SK-N-SH (cell line): ENCODE results near the gene PCDHA2. TPM values are rescaled to one million over a fixed set of nuclear protein-coding genes. Genes with fewer than 3 reads are reported as not detected.

Experiments
- CTCF ChIA-PET: fragments of 300-600, 350-600 bp; formaldehyde crosslinking; extraction: SDS; loops from one replicate; lab custom pipeline; 2021; lab: Yijun Ruan, JAX
- POLR2A ChIA-PET: fragments of 350-600 bp; sonication (Branson Sonifier 250); formaldehyde crosslinking; extraction: SDS; loops from one replicate; lab custom pipeline; 2020; ENCODE audit warnings: antibody characterized with exemption, inconsistent platforms; lab: Yijun Ruan, JAX
- DNase-seq: peaks from one replicate; pipeline ENCODE4 v3.0.0; 2012
- H2AFZ ChIP-seq: fragments of 200-600 bp; sonication (generic); 2 replicates; pipeline ENCODE4 v1.8.1; 2016; ENCODE audit warnings: antibody characterized with exemption, mild to moderate bottlenecking, low read depth
- H3F3A ChIP-seq: fragments of 200-600 bp; sonication (generic); replicated peaks from 2 replicates; pipeline ENCODE3; 2016; ENCODE audit warnings: antibody characterized with exemption, mild to moderate bottlenecking; ENCODE audit not compliant: insufficient read depth
- H3K27ac ChIP-seq, 2 experiments: fragments of 200-500 bp in 1 of 2; fragments of 200-600 bp in 1 of 2; sonication (Bioruptor generic) in 1 of 2; sonication (generic), shearing (Covaris generic) in 1 of 2; 2 replicates each; pipeline versions ENCODE4 v1.5.1 to v1.6.1; 2014 to 2016; ENCODE audit warnings: low read depth in 2 of 2, inconsistent platforms in 1 of 2, low read length in 1 of 2, mild to moderate bottlenecking in 1 of 2, mixed read lengths in 1 of 2
- H3K27me3 ChIP-seq: fragments of 200-600 bp; sonication (generic), shearing (Covaris generic); 2 replicates; pipeline ENCODE4 v1.6.1; 2016; ENCODE audit warnings: mixed run types; ENCODE audit not compliant: insufficient read depth
- H3K36me3 ChIP-seq, 2 experiments: fragments of 200-500 bp in 1 of 2; fragments of 200-600 bp in 1 of 2; sonication (Bioruptor generic) in 1 of 2; sonication (generic) in 1 of 2; replicated peaks in 1 of 2; 2 replicates each; pipeline versions ENCODE3 to v1.5.1; 2014 to 2016; ENCODE audit warnings: low read length in 1 of 2, mild to moderate bottlenecking in 1 of 2; ENCODE audit not compliant: insufficient read depth in 2 of 2, control insufficient read depth in 1 of 2
- H3K4me1 ChIP-seq, 2 experiments: fragments of 200-500 bp in 1 of 2; fragments of 200-600 bp in 1 of 2; sonication (Bioruptor generic) in 1 of 2; sonication (generic), shearing (Covaris generic) in 1 of 2; 2 replicates each; pipeline versions ENCODE4 v1.5.1 to v1.6.1; 2014 to 2016; ENCODE audit warnings: low read depth in 1 of 2, low read length in 1 of 2, mixed run types in 1 of 2; ENCODE audit not compliant: insufficient read depth in 2 of 2, control insufficient read depth in 1 of 2
- H3K4me2 ChIP-seq: fragments of 200-600 bp; sonication (generic), shearing (Covaris generic); 2 replicates; pipeline ENCODE4 v1.6.1; 2017; ENCODE audit warnings: mixed run types
- H3K4me3 ChIP-seq, 2 experiments: fragments of 200-500 bp in 1 of 2; fragments of 200-600 bp in 1 of 2; sonication (Bioruptor generic) in 1 of 2; sonication (generic), shearing (Covaris generic) in 1 of 2; 2 replicates each; pipeline versions ENCODE4 v1.5.1 to v1.8.1; 2014 to 2016; ENCODE audit warnings: low read depth in 2 of 2, inconsistent platforms in 1 of 2, low read length in 1 of 2, mild to moderate bottlenecking in 1 of 2, mixed read lengths in 1 of 2, moderate library complexity in 1 of 2
- H3K79me2 ChIP-seq: fragments of 200-600 bp; sonication (generic); 2 replicates; pipeline ENCODE4 v1.8.1; 2017; ENCODE audit warnings: mild to moderate bottlenecking; ENCODE audit not compliant: insufficient read depth
- H3K9ac ChIP-seq: fragments of 200-600 bp; sonication (generic); 2 replicates; pipeline ENCODE4 v1.6.1; 2017; ENCODE audit warnings: mixed run types
- H3K9me2 ChIP-seq: fragments of 200-600 bp; sonication (generic); 2 replicates; pipeline ENCODE4 v1.6.1; 2017; ENCODE audit warnings: mixed run types
- H3K9me3 ChIP-seq: fragments of 200-600 bp; sonication (generic); 2 replicates; pipeline ENCODE4 v1.6.1; 2017; ENCODE audit warnings: mixed run types, mild to moderate bottlenecking, moderate library complexity
- H4K20me1 ChIP-seq: fragments of 200-600 bp; sonication (generic); 2 replicates; pipeline ENCODE4 v1.6.1; 2017; ENCODE audit warnings: mild to moderate bottlenecking, mixed run types; ENCODE audit not compliant: insufficient read depth
- CHD2 ChIP-seq: fragments of 150-350 bp; IDR thresholded peaks from 2 replicates; pipeline ENCODE4 v1.6.1; 2018; ENCODE audit warnings: low read length; ENCODE audit not compliant: partially characterized antibody
- CTCF ChIP-seq: fragments of 200-600 bp; sonication (generic); IDR thresholded peaks from 2 replicates; pipeline ENCODE4 v1.6.1; 2017; ENCODE audit warnings: antibody characterized with exemption, mild to moderate bottlenecking, moderate library complexity
- ELF1 ChIP-seq: IDR thresholded peaks from 2 replicates; pipeline ENCODE4 v1.4.0; 2012
- EP300 ChIP-seq, 2 experiments: IDR thresholded peaks; 2 replicates each; pipeline versions ENCODE4 v1.4.0 to v1.6.1; 2012; ENCODE audit warnings: borderline replicate concordance in 1 of 2, low read depth in 1 of 2, low read length in 1 of 2
- EZH2phosphoT487 ChIP-seq: fragments of 200-600 bp; sonication (generic); IDR thresholded peaks from 2 replicates; pipeline ENCODE4 v1.6.1; 2017; ENCODE audit warnings: low read depth, mixed run types, mild to moderate bottlenecking, antibody characterized with exemption, moderate library complexity, borderline replicate concordance
- FOSL2 ChIP-seq: IDR thresholded peaks from 2 replicates; pipeline ENCODE4 v1.4.0; 2012; ENCODE audit warnings: low read depth, mild to moderate bottlenecking, moderate library complexity, borderline replicate concordance
- FOXM1 ChIP-seq: IDR thresholded peaks from 2 replicates; pipeline ENCODE4 v1.4.0; 2012; ENCODE audit warnings: low read depth, mild to moderate bottlenecking
- MEF2A ChIP-seq: IDR thresholded peaks from 2 replicates; pipeline ENCODE4 v1.4.0; 2012; ENCODE audit warnings: low read depth, borderline replicate concordance
- NRF1 ChIP-seq: IDR thresholded peaks from 2 replicates; pipeline ENCODE4 v1.6.1; 2012; ENCODE audit warnings: low read depth, mild to moderate bottlenecking, low read length
- POLR2AphosphoS5 ChIP-seq: IDR thresholded peaks from 2 replicates; pipeline ENCODE4 v1.6.1; 2012; ENCODE audit warnings: low read depth, low read length
- RCOR1 ChIP-seq: fragments of 150-350 bp; IDR thresholded peaks from 2 replicates; pipeline ENCODE4 v1.6.1; 2017; ENCODE audit warnings: antibody characterized with exemption, low read length
- SMC3 ChIP-seq: IDR thresholded peaks from 2 replicates; pipeline ENCODE4 v1.6.1; 2012; ENCODE audit warnings: low read depth, low read length, improper control_type of control experiment
- WGBS: methylation state at CpG from one replicate; pipeline ENCODE4 v1.1.6; 2017; ENCODE audit warnings: low lambda C conversion rate; 5-methylcytosine and 5-hydroxymethylcytosine counted together
- polyA plus RNA-seq, 3 experiments: library from polyadenylated mRNA; depleted of rRNA; stranded (reverse); fragments of >200 nt; gene quantifications; 2 replicates each; pipeline ENCODE4 v1.2.3, GENCODE V29; 2012

PCDHA2 gene
- polyA plus RNA-seq, 1 of the 3 experiments (the other 2 are of a cell fraction) = not detected

GRCh38 chr5:140767444-140767843 is 27.2 kb upstream of the PCDHA2 start:
- TF ChIP-seq CHD2 (no peak), SMC3 (no peak), FOXM1 (no peak), FOSL2 (no peak)
- TF ChIP-seq, all 33 proteins: peak for 0

GRCh38 chr5:140780512-140780911 is 14.1 kb upstream of the PCDHA2 start:
- no peaks in the 10 kb centered on the region for H4K20me1 ChIP-seq
- H3K9me3 ChIP-seq = peaks cover 8% of the 10 kb centered on the region; the same call in 1 of the 2 replicates
- no peak overlapping the region for H3K27ac ChIP-seq
- no peaks in the 10 kb centered on the region for H3F3A ChIP-seq
- H3K79me2 ChIP-seq = no peaks in the 10 kb centered on the region
- 0% methylated on average over 1 of the region's 1 CpG for WGBS
- H2AFZ ChIP-seq = no peak overlapping the region
- no peak for DNase-seq
- H3K9me2 ChIP-seq = no peaks in the 10 kb centered on the region
- H3K4me3 ChIP-seq = no peak overlapping the region
- H3K4me1 ChIP-seq = no peaks in the 10 kb centered on the region
- CTCF ChIA-PET = no interaction called here
- no peak overlapping the region for H3K9ac ChIP-seq
- no peaks in the 10 kb centered on the region for H3K36me3 ChIP-seq
- no peaks in the 10 kb centered on the region for H3K27me3 ChIP-seq
- TF ChIP-seq EZH2phosphoT487 (no peak), RCOR1 (no peak), CTCF (no peak), MEF2A (no peak), POLR2AphosphoS5 (no peak), EP300 (IDR thresholded peaks at IDR 0.05; ENCODE audit: borderline replicate concordance in 1 of 2, low read depth in 1 of 2, low read length in 1 of 2) (no peak), NRF1 (no peak), ELF1 (no peak)
- POLR2A ChIA-PET = no interaction called here
- no peak overlapping the region for H3K4me2 ChIP-seq

More at GRCh38 chr5:140767444-140767843, 27.2 kb upstream of the PCDHA2 start:
- no peaks in the 10 kb centered on the region for H3K79me2 ChIP-seq
- no peaks in the 10 kb centered on the region for H3K36me3 ChIP-seq
- H3K9ac ChIP-seq = no peak overlapping the region
- DNase-seq = no peak
- ChIA-PET CTCF (interaction anchor here (1.1 kb wide), 1 partner anchor 74 kb away, joined by 3 read pairs; the partner anchor contains the start of gene PCDHA8), POLR2A (no interaction called here)
- H3K4me3 ChIP-seq = no peak overlapping the region
- peaks cover 36% of the 10 kb centered on the region for H3K9me3 ChIP-seq
- peaks cover 5% of the 10 kb centered on the region for H3F3A ChIP-seq
- no peak overlapping the region for H3K27ac ChIP-seq
- 29% methylated on average over 4 of the region's 4 CpGs for WGBS
- no peaks in the 10 kb centered on the region for H4K20me1 ChIP-seq
- H3K4me1 ChIP-seq = no peaks in the 10 kb centered on the region
- H3K27me3 ChIP-seq = no peaks in the 10 kb centered on the region
- H3K9me2 ChIP-seq = no peaks in the 10 kb centered on the region
- no peak overlapping the region for H3K4me2 ChIP-seq
- H2AFZ ChIP-seq = no peak overlapping the region
